Measurements from ENCODE around the gene UGT2B17. TPM values are rescaled to one million over a fixed set of nuclear protein-coding genes. Genes with fewer than 3 reads are reported as not detected.
A peak's percentile ranks its signal among the peaks of the same experiment; 100 is the strongest.

Gene UGT2B17
- total and polyA plus RNA-seq, 2 experiments from 2014 or later, result not detected

- in situ Hi-C loops (cut with MboI), result loop anchor here (10.0 kb wide), 1 partner anchor 676 kb away; no protein-coding TSS in a partner anchor
- 49 to 50% methylated on average over 4 of the region's 4 CpGs for WGBS, 2 experiments (ENCODE audit: low coverage in 1 of 2, low lambda C conversion rate in 2 of 2, missing lambda C conversion rate in 2 of 2)
- no peaks in the 10 kb centered on the region for H3K9me3 ChIP-seq (ENCODE audit: low read depth)
- H3K4me1 ChIP-seq (ENCODE audit: insufficient read depth), result no peaks in the 10 kb centered on the region
- H2AFZ ChIP-seq, result no peak overlapping the region
- no peaks in the 10 kb centered on the region for H3K9me2 ChIP-seq (ENCODE audit: insufficient read depth)
- no peaks in the 10 kb centered on the region for H3K36me3 ChIP-seq (ENCODE audit: low read depth)
- no peaks in the 10 kb centered on the region; the same call in 1 of the 2 replicates for H3K27me3 ChIP-seq (replicated peaks; ENCODE audit: insufficient read depth)
- H3K4me2 ChIP-seq (ENCODE audit: unreplicated experiment), result no peak overlapping the region
- DNase-seq, result no peak
- TF ChIP-seq EZH2 (IDR thresholded peaks at IDR 0.05; ENCODE audit: insufficient read depth, poor library complexity, severe bottlenecking) (no peak), EZH2phosphoT487 (IDR thresholded peaks at IDR 0.05; ENCODE audit: insufficient read depth, low read depth) (no peak)
- no peaks in the 10 kb centered on the region for H3F3A ChIP-seq (ENCODE audit: insufficient read depth)
- H4K20me1 ChIP-seq (ENCODE audit: insufficient read depth), result no peaks in the 10 kb centered on the region
- H3K79me2 ChIP-seq (ENCODE audit: insufficient read depth), result no peaks in the 10 kb centered on the region
- no peak overlapping the region for H3K4me3 ChIP-seq
- no peak overlapping the region for H3K9ac ChIP-seq
- no peak overlapping the region for H3K27ac ChIP-seq
These were observed 77.1 kb downstream of the UGT2B17 start for GRCh38 chr4:68499021-68499420.

- TF ChIP-seq EZH2phosphoT487 (IDR thresholded peaks at IDR 0.05; ENCODE audit: insufficient read depth, low read depth) (no peak), EZH2 (IDR thresholded peaks at IDR 0.05; ENCODE audit: insufficient read depth, poor library complexity, severe bottlenecking) (no peak)
- in situ Hi-C loops (cut with MboI), result loop anchor here (10.0 kb wide), 1 partner anchor 676 kb away; no protein-coding TSS in a partner anchor
- no peak overlapping the region for H2AFZ ChIP-seq
These were observed 77.6 kb downstream of the UGT2B17 start for GRCh38 chr4:68498413-68499007.

GRCh38 chr4:68494688-68495087 lies 81.4 kb downstream of the UGT2B17 start:
- H3K4me3 ChIP-seq, result no peak overlapping the region
- TF ChIP-seq EZH2 (IDR thresholded peaks at IDR 0.05; ENCODE audit: insufficient read depth, poor library complexity, severe bottlenecking) (no peak), EZH2phosphoT487 (IDR thresholded peaks at IDR 0.05; ENCODE audit: insufficient read depth, low read depth) (no peak)
- H3K4me2 ChIP-seq (ENCODE audit: unreplicated experiment), result no peak overlapping the region
- no peaks in the 10 kb centered on the region for H3K9me2 ChIP-seq (ENCODE audit: insufficient read depth)
- peak overlapping the region; percentile 46 for H2AFZ ChIP-seq
- no peaks in the 10 kb centered on the region for H3F3A ChIP-seq (ENCODE audit: insufficient read depth)
- no peaks in the 10 kb centered on the region for H3K9me3 ChIP-seq (ENCODE audit: low read depth)
- in situ Hi-C loops (cut with MboI), result loop anchor here (10.0 kb wide), 1 partner anchor 680 kb away; no protein-coding TSS in a partner anchor
- no peak overlapping the region for H3K9ac ChIP-seq
- WGBS, 2 experiments (ENCODE audit: low coverage in 1 of 2, low lambda C conversion rate in 2 of 2, missing lambda C conversion rate in 2 of 2), result 0 to 3% methylated on average over 1 of the region's 1 CpG
- H4K20me1 ChIP-seq (ENCODE audit: insufficient read depth), result no peaks in the 10 kb centered on the region
- DNase-seq, result no peak
- H3K36me3 ChIP-seq (ENCODE audit: low read depth), result no peaks in the 10 kb centered on the region
- H3K27ac ChIP-seq, result no peak overlapping the region
- no peaks in the 10 kb centered on the region for H3K79me2 ChIP-seq (ENCODE audit: insufficient read depth)
- H3K27me3 ChIP-seq (replicated peaks; ENCODE audit: insufficient read depth), result no peaks in the 10 kb centered on the region; the same call in 1 of the 2 replicates
- no peaks in the 10 kb centered on the region for H3K4me1 ChIP-seq (ENCODE audit: insufficient read depth)

More at GRCh38 chr4:68498413-68499007, 77.6 kb downstream of the UGT2B17 start:
- H3K27me3 ChIP-seq (replicated peaks; ENCODE audit: insufficient read depth), result no peaks in the 10 kb centered on the region; the same call in 1 of the 2 replicates
- H3K4me3 ChIP-seq, result no peak overlapping the region
- H3K36me3 ChIP-seq (ENCODE audit: low read depth), result no peaks in the 10 kb centered on the region
- no peaks in the 10 kb centered on the region for H3K79me2 ChIP-seq (ENCODE audit: insufficient read depth)
- DNase-seq, result peak; percentile 72
- no peaks in the 10 kb centered on the region for H3K4me1 ChIP-seq (ENCODE audit: insufficient read depth)
- no peak overlapping the region for H3K9ac ChIP-seq
- no peaks in the 10 kb centered on the region for H3F3A ChIP-seq (ENCODE audit: insufficient read depth)
- H4K20me1 ChIP-seq (ENCODE audit: insufficient read depth), result no peaks in the 10 kb centered on the region
- no peaks in the 10 kb centered on the region for H3K9me2 ChIP-seq (ENCODE audit: insufficient read depth)
- 17 to 19% methylated on average over 5 of the region's 5 CpGs for WGBS, 2 experiments (ENCODE audit: low coverage in 1 of 2, low lambda C conversion rate in 2 of 2, missing lambda C conversion rate in 2 of 2)
- no peak overlapping the region for H3K4me2 ChIP-seq (ENCODE audit: unreplicated experiment)
- H3K27ac ChIP-seq, result no peak overlapping the region
- no peaks in the 10 kb centered on the region for H3K9me3 ChIP-seq (ENCODE audit: low read depth)

- Histone ChIP-seq H4K20me1 (ENCODE audit: insufficient read depth) (no peaks in the 10 kb centered on the region), H3F3A (ENCODE audit: insufficient read depth) (no peaks in the 10 kb centered on the region), H3K4me3 (no peak overlapping the region), H3K9ac (no peak overlapping the region), H3K79me2 (ENCODE audit: insufficient read depth) (no peaks in the 10 kb centered on the region), H3K9me2 (ENCODE audit: insufficient read depth) (no peaks in the 10 kb centered on the region), H3K27me3 (replicated peaks; ENCODE audit: insufficient read depth) (peaks cover 12% of the 10 kb centered on the region; the same call in 1 of the 2 replicates), H3K9me3 (ENCODE audit: low read depth) (no peaks in the 10 kb centered on the region), H3K4me1 (ENCODE audit: insufficient read depth) (no peaks in the 10 kb centered on the region), H3K4me2 (ENCODE audit: unreplicated experiment) (no peak overlapping the region), H2AFZ (no peak overlapping the region), H3K36me3 (ENCODE audit: low read depth) (no peaks in the 10 kb centered on the region), H3K27ac (no peak overlapping the region)
- peak; percentile 9 for DNase-seq
- in situ Hi-C loops (cut with MboI), result loop anchor here (10.0 kb wide), 1 partner anchor 684 kb away; no protein-coding TSS in a partner anchor
- 48 to 54% methylated on average over 6 of the region's 6 CpGs for WGBS, 2 experiments (ENCODE audit: low coverage in 1 of 2, low lambda C conversion rate in 2 of 2, missing lambda C conversion rate in 2 of 2)
- no peak for TF ChIP-seq EZH2 (IDR thresholded peaks at IDR 0.05; ENCODE audit: insufficient read depth, poor library complexity, severe bottlenecking)
- TF ChIP-seq EZH2phosphoT487 (IDR thresholded peaks at IDR 0.05; ENCODE audit: insufficient read depth, low read depth), result no peak
These were observed 85.2 kb downstream of the UGT2B17 start for GRCh38 chr4:68490826-68491457.
